GM19240 (cell line): ENCODE measurements around the gene CLASP2.
"Not testable (repeated sequence)": the region's sequence is repeated elsewhere in the genome, so short reads cannot be mapped to it uniquely, and the experiment has no call there.

Source experiments
- DNase-seq: peaks from one replicate; pipeline ENCODE4 v3.0.0; 2011; ENCODE audit warnings: low spot score; ENCODE audit not compliant: insufficient read length

Gene CLASP2

DNA sequence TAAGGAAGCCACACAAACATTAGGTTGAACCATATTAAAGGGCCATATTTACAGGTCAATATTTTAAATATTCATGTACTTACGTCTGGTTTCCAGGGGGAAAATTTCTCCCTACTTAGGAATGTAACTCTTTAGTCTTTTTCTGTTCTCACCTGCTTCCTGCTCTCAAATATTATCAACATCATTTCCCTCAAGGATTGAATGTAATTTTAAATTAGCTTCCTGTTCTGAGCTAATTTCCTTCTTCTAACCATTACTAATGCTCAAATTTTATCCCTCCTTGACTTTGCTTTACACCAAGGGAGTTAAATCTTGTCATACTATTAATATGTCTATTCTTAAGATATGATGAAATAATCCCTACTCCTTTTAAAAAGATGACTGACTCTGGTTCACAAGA, 174.5 kb downstream of the CLASP2 start:
- no peak for DNase-seq

DNA sequence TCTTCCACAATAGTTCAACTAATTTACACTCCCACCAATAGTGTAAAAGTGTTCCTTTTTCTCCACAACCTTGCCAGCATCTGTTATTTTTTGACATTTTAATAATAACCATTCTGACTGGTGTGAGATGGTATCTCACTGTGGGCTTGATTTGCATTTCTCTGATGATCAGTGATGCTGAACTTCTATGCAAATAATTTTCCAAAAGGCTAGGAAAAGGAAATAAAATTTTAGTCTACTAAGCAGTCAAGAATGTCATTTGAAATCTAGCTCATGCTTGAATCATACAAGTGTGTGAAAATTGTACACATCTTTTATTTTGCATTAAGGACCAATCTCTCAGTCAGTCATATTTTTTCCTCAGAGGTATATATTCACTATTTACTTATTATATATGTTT, 176.1 kb downstream of the CLASP2 start:
- DNase-seq = no peak

DNA sequence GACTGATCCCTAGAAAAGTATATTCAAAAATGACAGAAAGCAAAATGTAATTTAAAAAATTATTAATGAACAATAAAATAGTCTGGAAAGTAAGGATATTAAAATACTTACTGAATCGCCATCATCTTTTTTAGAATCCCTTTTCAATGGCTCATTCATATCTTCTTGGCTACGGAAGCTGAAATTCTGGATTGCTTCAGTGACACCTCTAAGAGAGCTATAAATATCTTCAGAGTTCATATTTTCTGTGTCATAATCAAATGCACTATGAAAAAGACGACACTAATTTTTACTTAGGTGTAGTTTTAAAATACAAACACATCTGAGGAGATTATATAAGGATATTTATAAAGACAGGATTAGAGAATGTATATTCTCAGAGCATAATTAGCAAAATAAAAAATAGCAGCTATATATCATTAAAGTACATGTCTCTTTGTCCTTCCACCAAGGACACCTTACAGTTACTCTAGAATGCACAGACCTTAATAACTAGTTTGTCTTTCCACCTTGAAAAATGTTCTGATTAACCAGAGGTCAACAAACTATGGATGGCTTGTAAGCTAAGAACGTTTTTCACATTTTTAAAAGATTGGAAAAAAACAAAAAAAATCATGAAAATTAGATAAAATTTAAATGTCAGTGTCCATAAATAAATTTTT, 179.2 kb downstream of the CLASP2 start:
- DNase-seq = no peak

DNA sequence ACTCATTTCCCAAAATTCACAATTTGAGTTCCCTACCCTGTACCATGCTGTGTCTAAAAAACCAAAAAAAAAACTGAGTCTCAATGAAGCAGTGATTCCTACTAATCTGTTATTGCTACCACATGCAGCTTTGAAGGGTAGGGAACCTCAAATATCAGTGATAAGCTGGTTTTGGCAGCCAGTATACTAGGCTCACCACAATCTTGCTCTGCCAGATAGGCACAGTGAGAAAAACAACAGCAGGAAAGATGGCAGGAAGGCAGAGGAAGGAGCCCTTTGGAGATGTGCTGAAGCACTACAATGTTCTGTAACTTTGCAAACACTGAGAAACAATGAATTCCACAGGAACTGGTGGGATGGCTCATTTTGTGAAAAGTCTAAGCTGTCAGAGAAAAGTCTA, 180.9 kb downstream of the CLASP2 start:
- no peak for DNase-seq

DNA sequence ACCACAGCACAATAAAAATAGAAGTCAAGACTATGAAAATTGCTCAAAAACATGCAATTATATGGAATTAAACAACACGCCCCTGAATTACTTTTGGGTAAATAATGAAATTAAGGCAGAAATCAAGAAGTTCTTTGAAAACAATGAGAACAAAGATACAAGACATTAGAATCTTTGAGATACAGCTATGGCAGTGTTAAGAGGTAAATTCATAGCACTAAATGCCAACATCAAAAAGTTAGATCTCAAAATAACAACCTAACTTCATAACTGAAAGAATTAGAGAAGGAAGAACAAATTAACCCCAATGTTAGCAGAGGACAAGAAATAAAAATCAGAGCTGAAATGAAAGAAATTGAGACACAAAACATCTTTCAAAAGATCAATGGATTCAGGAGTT, 191.3 kb downstream of the CLASP2 start:
- DNase-seq = no peak

DNA sequence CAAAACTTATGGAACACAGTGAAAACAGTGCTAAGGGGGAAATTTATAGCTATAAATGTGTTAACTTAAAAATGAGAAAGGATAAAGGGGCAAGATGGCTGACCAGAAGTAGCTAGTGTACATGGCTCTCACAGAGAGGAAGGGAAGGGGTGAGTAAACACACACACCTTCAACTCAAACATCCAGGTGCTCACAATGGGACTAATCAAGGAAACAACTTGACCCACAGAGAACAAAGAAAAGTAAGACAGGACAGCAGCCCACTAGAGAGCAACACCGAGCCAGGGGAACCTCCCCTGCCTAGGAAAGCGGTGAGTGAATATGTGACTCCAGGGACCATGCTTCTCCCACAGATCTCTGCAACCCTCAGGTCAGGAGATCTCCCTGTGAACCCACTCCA, 192.8 kb downstream of the CLASP2 start:
- DNase-seq = no peak

DNA sequence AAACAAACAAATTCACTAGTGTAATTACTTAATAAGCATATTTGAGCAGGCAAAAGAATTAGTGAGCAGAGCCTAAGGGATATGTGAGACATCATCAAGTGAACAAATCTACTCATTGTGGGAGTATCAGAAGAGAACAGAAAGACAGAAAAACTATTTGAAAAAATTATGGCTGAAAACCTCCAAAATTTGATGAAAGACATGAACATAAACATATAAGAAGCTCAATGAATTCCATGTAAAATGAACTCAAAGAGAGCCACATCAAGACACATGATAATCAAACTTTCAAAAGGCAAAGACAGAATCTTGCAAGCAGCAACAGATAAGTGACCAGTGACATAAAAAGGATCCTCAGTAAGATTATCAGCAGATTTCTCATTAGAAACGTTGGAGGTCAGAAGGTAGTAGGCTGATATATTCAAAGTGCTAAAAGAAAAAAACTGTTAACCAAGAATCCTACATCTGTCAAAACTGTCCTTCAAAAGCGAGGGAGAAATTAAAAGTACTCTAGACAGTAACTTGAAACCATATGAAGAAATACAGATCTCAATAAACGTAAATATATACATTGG, 194.9 kb downstream of the CLASP2 start:
- DNase-seq = no peak

DNA sequence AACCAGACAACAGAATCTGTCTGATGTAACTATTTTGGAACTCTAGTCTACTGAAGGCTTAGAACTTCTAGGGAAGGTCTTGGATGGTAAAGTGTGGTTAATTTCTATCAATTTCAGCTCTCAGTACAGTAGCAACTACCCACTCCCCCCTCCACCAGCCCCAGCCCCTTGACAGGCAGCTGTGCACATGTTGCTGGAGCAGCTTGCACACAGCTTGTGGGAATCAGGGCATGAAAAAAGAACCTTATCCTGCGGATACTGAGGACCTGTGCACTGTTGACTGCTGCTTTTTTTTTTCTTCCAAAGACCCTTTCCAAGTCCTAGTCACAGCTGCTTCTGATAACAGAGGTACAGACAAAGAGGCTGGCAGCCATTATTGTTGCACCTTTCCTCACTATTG, 196.3 kb downstream of the CLASP2 start:
- no peak for DNase-seq

DNA sequence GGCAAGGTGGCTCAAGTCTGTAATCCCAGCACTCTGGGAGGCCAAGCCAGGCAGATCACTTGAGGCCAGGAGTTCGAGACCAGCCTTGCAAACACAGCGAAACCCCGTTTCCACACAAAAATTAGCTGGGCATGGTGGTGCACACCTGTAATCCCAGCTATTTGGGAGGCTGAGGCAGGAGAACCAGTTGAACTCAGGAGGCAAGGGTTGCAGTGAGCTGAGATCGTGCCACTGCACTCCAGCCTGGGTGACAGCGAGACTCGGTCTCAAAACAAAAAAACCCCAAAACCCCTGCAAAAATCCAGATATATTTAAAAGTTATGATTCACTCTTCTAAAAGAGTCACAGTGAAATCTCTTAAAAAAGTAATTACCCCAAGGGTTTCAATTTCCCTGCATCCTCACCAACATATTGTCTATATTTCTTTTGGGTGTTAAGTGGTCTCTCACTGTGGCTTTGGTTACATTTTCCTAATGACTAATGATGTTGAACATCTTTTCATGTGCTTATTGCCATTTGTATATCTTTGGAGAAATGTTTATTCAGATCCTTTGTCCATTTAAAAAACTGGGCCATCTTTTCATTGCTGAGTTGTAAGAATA, 204.7 kb downstream of the CLASP2 start:
- no peak for DNase-seq

DNA sequence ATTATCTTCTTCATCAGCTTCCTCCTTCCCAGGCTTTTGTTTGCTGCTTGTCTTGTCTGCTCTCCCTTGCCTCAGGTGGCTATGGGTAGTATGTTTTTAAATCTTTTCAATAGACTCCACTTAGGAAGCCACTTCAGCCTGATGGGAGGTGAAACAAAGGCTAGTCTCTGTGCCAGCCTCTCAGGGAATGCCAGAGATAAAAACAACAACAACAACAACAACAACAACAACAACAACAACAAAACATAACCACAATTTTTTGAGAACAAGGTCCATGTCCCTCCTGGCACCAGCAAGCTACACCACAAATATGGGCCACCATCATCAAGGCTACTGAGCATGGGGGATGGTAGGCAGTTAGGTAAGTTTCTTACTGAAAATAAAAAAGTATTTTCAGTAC, 213.0 kb downstream of the CLASP2 start:
- DNase-seq = no peak

DNA sequence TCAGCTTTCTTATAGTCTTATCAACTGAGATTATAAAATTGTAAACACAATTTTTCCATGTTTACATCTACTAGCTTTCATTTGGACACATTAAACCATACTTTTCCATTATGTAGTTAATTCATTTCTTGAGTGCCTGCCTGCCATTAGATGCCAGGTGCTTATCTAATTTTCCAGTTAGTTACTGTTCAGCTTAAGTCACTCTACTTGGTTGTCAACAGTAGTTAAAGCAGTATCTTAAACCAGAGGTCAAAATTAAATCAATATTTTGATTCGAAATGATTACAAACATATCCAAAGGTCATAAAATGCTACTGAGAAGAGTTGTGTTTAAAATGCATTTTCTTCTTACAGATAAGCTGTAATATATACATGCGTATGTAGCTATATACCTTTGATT, 221.6 kb downstream of the CLASP2 start:
- DNase-seq = no peak

DNA sequence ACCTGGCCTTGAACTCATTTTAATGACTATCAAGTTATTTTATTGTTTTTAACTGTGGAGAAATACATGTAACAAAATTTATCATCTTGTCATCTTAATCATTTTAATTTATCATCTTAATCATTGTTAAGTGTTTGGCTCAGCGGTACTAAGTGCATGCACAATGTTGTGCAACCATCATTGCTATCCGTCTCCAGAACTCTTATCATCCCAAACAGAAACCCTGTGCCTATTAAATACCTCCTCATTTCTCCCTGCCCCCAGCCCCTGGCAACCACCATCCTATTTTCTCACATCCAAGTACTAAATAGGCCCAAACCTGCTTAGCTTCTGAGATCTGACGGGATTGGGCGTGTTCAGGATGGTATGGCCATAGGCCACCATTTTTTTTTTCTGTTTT, 226.3 kb downstream of the CLASP2 start:
- no peak for DNase-seq

DNA sequence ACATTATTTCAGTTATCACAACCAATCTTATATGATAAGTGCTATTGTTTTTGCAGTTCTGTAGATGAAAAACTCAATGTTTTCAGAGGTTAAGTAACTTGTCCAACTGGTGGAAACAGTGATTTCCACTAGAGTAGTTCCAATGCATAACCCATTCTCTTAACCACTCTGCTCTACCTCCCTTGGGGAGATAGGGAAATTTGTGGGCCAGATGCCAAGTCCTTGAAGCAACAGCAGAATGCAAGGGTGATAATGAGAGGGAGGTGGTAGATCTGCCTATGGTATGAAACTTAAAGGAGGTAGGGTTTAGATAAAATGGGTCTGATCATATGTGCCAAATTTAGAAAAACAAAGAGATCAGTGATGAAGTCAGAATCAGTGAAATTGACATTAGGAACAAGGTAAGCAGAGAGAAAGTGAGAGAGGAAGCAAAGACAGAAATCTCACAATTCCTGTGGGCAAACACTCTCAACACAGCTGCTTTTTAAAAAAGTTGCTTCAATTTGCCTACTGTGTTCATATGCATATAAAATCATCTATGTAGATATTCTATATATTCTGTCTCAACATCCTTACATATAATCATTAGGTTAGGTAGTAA, 227.3 kb downstream of the CLASP2 start:
- no peak for DNase-seq

DNA sequence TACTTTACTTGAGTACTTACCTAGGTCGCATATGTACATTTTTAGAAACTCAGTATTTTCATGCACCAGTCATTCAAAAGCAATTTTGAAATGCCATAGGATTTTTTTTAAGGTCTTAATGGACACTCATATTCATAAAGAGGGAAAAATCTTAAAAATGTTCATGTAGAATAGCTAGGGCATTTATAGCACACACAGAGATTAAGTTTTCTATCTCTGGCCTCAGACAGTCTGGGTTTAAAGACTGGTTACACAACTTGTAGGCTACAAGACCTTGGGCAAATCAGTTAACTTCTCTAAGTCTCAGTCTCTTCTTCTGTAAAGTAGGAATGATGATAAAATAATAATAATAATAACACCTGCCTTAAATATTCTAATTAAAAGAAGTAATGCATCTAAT, 229.4 kb downstream of the CLASP2 start:
- DNase-seq = no peak

DNA sequence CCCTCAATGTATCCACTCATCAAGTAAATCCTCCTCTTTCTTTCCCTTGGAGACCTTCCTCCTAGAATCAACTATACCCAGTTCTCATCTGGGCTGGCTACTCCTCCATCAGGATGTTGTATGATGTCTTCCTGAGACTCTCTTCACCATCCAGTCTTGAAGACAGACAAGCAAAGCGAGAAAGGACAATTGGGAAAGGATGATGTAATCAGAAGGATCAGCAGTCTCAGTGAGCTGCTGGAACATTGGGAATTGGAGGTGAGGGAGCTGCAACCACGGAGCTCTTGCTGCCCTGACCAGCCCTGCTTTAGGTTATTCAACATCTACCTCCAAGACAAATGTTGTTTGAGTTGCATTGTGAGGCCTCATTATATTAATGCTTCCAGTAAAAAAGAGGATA, 229.8 kb downstream of the CLASP2 start:
- DNase-seq = no peak

DNA sequence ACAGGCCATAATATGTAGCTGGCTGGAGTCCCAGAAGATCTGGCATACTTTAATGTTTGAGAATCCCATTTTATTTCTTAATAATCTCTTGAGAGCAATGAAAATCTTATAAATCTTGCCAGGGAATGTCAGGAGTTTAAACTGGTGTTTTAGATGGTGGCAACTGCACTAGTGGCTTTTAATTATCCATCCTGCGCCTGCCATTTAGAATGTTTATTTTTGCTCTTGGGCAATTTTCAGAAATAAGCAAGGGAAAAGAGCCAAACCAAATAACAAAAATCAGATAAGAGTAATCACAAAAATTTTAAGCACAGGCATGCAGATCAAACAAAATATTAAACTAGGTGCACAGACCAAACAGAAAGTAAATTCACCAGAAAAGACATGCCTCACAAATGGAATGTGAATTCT, 235.9 kb downstream of the CLASP2 start:
- DNase-seq = no peak

DNA sequence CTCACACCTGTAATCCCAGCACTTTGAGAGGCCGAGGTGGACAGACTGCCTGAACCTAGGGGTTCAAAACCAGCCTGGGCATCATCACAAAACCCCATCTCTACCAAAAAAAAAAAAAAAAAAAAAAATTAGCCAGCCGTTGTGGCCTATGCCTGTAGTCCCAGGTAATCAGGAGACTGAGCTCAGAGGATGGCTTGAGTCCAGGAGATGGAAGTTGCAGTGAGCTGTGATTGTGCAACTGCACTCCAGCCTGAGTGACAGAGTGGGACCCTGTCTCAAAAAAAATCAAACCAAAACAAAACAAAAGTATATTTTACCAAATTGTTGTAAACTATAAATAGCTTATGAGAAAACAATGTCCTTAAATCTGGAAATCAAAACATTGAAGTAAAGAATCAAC, 243.2 kb downstream of the CLASP2 start:
- DNase-seq = no peak

DNA sequence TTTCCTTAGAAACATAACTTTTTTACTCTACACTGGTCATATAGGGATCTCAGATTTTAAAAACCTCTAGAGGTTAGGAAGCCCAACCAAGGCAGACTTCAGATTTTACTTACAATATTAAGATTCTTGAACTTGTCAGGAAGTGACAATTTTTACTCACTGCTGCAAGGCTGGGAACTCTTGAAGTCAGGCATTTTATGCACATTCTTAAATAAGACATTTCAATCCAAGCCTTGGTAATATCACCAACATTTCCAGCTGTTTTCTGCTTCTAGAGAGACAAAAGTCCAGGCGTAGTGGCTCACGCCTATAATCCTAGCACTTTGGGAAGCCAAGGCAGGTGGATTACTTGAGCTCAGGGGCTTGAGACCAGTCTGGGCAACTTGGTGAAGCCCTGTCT, 244.2 kb downstream of the CLASP2 start:
- no peak for DNase-seq

DNA sequence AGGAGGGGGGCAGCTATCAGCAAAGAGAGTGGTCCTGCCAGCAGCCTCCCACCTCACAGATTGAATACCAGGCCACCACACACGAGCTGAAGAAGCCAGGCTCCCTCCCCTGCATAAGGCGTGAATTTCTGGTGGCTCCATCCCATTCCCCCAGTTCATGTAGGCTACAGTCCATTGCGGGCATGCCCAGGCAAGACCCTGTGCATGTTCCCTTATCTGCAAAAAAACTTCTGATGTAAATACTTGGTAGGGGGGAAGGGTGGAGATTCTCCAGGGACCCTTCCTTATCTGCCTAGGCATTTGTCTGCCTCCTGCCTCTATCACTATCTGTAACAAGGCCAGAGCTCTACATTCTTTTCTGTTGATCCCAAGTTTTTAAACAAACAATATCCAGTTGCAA, 250.3 kb downstream of the CLASP2 start:
- no peak for DNase-seq

DNA sequence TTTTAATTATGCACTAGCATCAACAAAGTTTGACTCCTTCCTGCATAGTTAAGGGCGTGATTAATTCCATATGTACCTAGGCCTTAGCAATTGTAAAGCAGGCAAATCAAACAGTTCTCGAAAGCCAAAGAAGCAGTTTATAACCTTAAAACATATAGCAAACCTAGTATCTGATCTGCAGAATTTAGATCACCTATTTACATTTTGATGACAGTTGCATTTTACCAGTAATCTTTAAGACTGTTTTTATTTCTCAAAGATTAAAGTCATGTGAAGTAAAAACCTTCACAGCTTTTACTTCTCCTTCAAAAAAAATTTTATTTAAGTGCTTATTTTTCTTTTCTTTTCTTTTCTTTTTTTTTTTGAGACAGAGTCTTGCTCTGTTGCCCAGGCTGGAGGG, 257.0 kb downstream of the CLASP2 start:
- no peak for DNase-seq

DNA sequence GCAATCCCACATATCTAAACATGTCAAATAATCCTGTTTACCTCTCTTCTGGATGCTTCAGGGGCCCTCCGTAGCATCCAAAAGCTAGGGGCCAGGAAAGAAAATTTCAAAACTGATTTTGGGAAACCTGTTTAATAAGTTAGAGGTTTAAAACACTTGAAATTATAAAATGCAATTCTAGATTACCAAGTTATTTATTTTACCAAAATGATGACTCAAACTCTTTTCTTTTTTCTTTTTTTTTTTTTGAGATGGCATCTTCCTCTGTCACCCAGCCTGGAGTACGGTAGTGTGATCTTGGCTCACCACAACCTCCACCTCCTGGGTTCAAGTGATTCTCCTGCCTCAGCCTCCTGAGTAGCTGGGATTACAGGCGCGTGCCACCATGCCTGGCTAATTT, 258.5 kb downstream of the CLASP2 start:
- not testable (repeated sequence) for DNase-seq

DNA sequence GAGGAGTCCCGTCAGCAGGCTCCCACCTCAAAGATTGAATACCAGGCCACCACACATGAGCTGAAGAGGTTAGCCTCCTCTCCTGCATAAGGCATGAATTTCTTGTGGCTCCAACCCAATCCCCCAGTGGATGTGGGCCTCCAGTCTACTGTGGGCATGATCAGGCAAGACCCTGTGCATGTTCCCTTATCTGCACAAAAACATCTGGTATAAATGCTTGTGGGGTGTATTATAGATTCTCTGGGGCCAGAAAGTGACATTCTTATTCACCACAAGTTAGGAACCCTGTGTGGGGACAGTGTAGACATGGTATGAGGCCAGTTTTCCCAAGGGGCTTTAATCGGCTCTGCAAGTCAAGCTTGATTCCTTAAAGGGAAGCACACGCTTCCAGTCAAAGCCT, 259.6 kb downstream of the CLASP2 start:
- no peak for DNase-seq

DNA sequence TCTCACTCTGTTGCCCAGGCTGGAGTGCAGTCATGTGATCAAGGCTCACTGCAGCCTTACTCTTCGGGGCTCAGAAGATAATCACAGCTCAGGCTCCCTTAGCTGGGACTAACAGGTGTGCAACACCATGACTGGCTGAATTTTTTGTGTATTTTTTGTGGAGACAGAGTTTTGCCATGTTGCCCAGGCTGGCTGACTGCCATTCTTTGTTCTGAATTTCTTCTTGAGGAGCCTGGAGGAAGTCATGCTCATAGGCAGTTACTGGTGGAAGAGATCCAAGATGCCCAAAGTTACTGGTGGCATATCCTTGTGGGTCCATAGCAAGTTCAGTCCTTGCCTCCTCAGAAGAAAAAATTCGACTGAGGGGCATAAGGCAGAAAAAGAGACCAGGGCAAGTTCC, 261.3 kb downstream of the CLASP2 start:
- no peak for DNase-seq
